GM12872 (cell line): ENCODE measurements around the gene IRX5.

Experiments used
- CTCF ChIP-seq: IDR thresholded peaks from 3 replicates; pipeline ENCODE4 v1.5.1; 2011; ENCODE audit warnings: low read depth, mild to moderate bottlenecking, low read length, moderate library complexity; ENCODE audit not compliant: insufficient read depth

Gene IRX5

GRCh38 chr16:54923988-54924387 is 6.7 kb upstream of the IRX5 start:
- no peak for TF ChIP-seq CTCF

DNA sequence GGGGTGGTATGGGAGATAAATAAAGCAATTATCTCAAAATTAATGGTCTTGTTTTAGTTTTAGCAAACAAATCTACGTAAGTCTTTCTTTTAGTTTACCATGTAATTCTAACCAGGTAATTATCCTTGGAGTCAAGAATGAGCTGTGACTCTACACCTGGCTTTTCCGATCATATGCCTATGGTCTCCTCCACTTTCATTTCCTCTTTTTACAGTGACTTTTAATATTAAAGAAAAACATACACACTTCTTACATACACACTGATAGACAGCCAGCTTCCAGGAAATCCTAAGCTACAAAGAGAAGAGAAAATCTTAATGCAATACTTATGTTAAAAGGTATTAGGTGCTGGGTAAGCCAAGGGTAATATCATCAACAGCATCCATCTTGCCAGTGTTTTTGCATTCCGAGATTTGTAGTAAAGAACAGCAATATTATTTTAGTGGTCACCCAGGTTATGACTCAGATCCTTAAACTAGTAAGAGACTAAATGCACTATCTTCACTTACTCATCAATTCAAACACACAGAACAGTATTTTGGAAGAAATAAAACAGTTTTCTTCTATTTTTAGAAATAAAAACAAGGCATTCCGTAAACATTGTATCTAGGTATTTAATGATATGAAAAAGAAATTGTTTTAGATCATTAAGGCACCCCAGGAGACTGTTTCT is 4.4 kb upstream of the IRX5 start:
- no peak for TF ChIP-seq CTCF

DNA sequence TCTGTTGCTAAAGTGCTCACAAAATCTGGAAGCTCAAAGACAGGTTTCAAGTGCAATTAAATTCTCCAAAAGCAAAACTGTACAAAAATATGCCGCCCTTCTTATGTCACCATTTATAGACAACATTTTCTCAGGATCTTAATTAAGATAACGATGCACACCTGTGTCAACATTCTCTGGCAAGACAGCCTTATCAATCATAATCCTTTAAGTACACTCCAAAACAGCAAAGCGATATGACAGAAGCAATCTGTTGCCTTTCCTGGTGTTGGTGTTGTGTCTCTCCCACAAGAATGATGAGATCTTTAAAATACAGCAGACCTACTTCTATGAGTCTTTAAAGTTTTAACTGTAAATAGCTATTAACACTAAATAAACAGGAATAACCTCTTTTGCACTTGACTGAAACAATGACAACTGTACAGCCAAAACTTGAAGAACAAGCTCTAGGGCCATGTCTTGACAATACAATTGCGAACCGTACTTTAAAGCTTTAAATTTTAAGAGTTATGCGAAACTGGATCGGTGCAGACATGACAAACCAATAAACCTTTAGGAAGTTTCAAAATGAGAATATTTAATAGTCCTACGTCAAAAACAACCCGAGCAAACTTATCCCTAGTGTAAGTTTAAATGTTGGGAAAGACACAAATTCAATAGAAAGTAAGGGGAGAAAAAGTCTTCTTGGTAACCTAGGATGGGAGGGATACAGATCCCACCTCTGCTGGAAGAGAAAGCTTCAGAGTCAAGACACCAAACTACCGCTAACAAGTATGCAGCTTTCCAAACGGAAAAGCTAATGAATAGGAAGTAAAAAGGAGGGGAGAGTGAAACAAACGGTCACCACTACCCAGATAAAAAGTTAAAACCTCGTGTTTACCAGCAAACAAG is 3.3 kb upstream of the IRX5 start:
- TF ChIP-seq CTCF, result no peak

- TF ChIP-seq CTCF, result no peak
Observed at GRCh38 chr16:54928016-54928356, 2.7 kb upstream of the IRX5 start.

DNA sequence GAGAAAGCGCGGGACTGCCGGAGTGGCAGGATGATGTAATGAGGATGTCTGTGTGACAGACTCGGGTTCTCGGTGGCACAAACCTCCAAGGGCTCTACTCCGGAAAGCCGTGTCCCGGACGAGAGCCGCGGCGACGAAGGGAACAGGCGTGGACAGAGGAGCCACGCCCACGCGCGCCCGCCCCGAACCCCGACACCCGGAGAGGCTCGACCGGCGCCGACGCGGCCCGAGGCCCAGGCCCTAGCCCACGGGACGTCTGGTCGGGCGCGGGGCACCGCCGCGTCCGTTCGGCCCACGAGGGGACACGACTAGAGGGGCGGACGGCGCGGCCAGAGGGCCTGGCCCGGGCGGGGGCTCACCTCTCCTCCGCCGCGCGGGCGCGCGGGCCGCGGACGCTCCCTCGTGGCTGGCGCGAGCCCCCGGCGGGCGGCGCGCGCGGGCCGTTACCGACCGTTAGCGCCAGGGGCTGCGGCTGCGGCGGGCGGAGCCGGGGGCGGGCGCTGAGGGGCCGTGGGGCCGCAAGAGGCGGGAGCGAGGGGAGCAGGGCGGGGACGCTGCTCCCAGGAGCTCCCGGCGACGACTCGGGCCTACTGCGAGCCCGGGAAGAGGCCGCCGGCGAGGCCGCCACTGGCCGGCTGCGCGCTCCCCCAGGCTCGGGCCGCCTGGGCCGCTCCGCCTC is 2.1 kb upstream of the IRX5 start:
- TF ChIP-seq CTCF, result no peak

GRCh38 chr16:54929090-54930004 is 1.3 kb upstream of the IRX5 start:
- no peak for TF ChIP-seq CTCF

GRCh38 chr16:54930869-54931119 is 129 bp downstream of the IRX5 start:
- TF ChIP-seq CTCF, result no peak
